ENCODE results near the gene LRRC46.

LRRC46 gene

DNA sequence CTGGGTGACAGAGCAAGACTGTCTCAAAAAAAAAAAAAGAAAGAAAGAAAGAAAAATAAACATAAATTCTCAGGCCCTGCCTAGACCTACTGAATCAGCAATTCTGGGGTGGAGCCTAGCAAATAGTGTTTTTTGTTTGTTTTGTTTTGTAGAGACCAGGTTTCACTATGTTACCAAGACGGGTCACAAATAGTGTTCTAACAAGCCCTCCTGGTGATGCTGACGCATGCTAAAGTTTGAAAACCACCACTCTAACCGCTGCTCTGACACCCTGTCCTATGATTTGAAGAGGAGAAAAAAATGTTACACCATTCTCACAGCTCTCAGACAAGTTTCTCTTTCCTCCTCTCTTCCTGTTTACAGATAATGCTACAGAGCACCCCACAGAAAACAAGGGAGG, 1.6 kb upstream of the LRRC46 start:
- in situ Hi-C loops (cut with MboI; ENCODE audit: low sequenced_read_pairs), result no loop called here

DNA sequence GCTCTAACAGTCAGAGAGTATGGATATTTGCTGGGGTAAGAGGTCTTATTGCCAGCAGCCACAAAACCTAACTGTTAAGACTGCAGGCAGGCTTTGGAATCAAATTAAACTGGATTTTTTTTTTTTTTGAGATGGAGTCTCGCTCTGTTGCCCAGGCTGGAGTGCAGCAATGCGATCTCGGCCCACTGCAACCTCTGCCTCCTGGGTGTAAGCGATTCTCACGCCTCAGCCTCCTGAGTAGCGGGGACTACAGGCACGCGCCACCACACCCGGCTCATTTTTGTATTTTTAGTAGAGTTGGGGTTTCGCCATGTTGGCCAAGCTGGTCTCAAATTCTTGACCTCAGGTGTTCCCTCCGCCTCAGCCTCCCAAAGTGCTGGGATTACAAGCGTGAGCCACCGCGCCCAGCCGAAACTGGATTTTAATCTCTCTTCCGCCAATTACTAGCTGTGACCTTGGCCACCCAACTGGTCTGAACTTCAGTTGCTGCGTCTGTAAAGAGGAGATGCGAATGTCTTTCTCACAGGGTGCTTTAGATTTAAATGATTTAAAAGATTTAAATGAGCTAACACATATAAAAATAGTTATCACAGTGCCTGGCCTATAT, 971 bp upstream of the LRRC46 start:
- in situ Hi-C loops (cut with MboI; ENCODE audit: low sequenced_read_pairs), result no loop called here

DNA sequence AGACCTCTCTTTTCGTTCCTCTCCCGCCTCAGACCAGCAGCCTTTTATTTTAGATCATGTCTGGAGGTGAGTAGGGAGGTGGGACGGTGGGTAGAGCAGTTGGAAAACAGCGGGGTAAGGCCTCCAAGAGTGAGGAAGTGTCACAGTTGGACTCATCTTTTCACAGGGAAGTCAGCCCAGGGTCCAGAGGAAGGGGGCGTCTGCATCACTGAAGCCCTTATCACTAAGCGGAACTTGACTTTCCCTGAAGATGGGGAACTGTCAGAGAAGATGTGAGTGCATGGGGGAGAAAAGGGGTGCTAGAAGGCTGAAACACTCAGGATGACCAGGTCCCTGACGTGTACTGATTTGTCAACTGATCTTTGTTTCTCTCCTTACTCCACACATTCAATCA, 461 bp downstream of the LRRC46 start:
- in situ Hi-C loops (cut with MboI; ENCODE audit: low sequenced_read_pairs), result no loop called here

DNA sequence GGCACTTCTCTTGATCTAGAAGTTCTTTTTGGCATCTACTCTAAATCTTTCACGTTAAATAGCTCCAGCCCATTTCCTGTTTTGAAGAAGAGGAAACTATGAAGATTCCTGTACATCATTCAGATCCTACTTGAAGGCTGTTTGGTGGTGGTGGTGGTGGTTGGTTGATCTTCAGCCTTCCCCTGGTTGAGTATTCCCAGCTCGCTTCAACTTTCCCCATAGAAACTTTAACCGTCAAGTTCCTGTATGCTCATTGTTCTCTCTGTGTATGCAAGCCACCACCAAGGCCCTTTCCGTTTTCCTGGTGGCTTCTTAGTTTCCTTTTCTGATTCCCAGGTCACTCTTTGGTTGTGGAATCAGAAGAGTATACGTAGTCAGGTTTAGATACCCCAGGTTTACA, 3.3 kb downstream of the LRRC46 start:
- in situ Hi-C loops (cut with MboI; ENCODE audit: low sequenced_read_pairs), result no loop called here

DNA sequence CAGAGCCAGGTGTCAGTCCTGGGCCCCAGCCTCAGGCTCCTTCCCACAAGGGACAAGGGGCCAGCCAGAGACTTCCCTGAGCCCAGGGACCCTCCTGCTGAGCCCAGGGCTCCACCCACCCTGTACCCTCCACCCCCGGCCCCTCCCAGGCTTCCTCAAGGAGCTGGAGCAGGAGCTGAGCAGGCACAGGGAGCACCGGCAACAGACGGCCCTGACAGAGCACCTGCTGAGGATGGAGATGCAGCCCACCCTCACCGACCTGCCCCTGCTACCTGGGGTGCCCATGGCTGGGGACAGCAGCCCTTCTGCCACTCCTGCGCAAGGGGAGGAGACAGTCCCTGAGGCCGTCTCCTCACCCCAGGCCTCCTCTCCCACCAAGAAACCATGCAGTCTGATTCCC, 5.1 kb downstream of the LRRC46 start:
- in situ Hi-C loops (cut with MboI; ENCODE audit: low sequenced_read_pairs), result no loop called here

DNA sequence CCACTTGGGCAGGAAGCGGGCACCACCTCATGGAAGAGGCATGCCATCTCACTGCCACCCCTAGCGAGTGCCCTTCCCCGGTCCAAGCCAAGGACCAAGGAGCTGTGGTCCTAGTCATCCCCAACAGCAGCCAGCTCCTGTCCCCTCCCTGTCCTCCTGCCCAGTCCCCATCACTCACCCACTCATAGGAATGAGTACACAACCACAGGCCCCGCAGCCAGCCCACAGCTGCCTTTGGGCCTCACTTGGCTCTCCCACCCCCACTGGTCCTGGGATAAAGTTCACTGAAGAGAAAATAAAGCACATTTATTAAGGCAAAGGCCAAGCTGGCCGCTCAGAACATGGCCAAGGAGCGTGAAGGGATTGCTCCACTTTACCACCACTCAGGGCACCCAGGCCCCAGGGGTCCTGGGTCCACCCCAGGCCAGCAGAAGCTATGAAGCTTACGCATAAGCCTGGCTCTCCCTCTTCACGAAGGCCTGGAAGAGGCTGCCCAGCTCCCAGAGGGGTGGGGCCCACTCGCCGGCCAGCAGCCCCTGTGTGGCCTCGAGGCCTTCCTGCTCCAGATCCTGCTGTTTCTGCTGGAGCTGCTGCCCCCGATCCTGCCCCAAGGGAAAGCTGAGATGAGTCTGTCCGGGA, 6.0 kb downstream of the LRRC46 start:
- in situ Hi-C loops (cut with MboI; ENCODE audit: low sequenced_read_pairs), result no loop called here

DNA sequence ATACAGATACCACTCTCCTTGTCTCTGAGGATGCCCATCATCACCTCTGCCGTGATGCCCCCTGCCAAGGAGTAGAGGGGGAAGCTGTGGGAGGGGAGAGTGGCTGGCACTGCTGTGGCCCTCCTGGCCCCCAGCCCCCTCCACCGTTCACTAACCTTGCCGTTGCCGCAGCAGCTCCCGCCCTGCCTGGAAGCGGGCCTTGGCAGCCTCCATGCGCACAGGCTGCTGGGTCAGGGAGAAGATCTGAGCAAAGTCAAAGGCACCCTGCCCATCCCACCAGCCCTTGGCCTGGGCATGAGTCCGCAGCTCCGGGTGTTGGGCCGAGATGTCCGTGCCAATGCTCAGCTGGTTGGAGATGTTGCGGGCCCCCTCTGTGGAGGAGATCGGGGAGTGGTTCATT, 7.2 kb downstream of the LRRC46 start:
- in situ Hi-C loops (cut with MboI; ENCODE audit: low sequenced_read_pairs), result no loop called here

DNA sequence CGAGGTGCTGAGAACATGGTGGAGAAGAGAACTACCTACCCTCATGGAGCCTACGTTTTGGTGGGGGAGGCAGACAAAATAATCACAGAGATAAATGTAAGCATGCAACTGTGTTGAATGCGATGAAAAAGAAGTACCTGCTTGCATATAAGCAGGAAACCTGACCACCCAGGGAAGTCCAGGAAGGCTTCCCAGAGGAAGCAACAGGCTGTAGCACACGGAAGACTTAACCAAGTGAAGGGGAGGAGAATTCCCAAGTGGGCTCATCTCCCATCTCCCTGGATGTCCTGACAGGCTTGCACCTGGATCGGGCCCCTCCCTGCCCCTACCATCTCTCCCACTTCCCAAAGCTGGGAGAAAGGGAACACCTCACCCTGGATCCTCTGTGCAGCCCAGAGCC, 7.6 kb downstream of the LRRC46 start:
- in situ Hi-C loops (cut with MboI; ENCODE audit: low sequenced_read_pairs), result no loop called here

DNA sequence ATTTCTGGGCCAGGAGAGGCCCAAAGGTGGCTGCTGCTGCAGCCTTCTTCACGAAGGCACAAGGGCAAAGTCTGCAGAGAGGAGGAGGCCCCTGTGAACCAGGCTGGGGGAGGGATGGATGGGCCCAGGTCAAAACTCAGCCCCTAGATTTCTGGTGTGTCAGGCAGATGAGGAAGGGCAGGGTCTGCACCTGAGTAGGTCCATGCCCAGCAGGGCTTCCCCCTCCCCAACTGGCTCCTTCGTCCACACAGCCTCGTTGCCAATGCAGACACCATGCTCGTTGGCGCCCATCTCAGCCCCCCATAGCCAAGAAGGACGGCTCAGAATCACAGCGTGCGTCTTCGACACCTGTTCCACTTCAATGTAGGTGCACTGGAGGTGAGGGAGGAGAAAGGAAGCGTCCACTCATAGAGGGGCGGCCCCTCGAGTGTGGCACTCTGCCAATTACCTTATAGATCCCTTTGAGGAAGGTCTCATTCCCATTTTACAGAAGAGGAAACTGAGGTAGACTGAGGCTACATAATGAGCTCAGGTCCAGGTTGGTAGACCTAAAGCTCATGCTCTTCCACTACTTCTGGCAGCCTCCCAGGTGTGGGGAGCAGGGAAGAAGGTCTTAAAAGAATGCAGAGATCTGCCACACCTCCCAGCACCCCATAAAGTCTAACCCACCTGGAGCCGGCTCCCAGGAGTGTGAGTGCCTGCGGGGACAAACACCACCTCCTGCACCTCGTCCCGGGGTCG, 8.7 kb downstream of the LRRC46 start:
- in situ Hi-C loops (cut with MboI; ENCODE audit: low sequenced_read_pairs), result no loop called here

DNA sequence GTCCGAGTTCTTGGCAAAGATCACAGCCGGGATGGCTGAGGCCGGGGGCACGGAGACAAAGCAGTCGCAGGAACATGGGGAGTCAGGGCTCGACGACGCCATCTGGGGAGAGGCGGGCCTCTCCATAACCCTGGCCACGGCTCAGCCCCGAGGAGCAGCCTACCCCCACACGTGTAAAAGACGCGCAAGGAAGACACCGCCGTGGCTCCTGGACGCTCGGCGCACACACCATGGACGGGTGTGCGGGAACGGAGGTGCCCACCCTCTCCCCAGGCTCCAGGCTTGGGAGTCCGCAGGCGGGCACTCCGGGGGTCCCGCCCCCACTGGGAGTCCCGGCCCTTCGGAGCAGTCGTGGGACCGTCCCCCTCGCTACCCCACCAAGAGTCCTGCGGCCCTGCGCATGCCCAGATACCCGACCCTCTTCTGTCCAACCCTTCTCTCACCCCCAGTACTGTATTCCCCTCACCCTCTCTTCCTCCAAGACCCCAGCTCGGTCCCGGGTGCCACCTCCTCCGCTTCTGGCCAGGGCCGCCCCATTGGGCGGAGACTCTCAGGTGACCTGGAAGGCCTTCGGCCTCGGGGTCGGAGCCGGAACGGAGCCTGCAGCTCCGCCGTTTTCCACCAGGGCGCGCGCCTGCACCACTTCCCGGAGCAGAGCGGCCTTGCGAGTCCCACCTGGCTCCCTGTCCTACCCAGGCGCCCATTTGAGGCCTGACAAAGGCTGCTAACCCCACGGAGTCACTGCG, 9.4 kb downstream of the LRRC46 start, which contains the start of gene SCRN2:
Gene SCRN2 (minus strand): TSS at position 532 of the 746 bp plus-strand sequence. CDS start 430 bp downstream, at position 102.
- in situ Hi-C loops (cut with MboI; ENCODE audit: low sequenced_read_pairs), result no loop called here

DNA sequence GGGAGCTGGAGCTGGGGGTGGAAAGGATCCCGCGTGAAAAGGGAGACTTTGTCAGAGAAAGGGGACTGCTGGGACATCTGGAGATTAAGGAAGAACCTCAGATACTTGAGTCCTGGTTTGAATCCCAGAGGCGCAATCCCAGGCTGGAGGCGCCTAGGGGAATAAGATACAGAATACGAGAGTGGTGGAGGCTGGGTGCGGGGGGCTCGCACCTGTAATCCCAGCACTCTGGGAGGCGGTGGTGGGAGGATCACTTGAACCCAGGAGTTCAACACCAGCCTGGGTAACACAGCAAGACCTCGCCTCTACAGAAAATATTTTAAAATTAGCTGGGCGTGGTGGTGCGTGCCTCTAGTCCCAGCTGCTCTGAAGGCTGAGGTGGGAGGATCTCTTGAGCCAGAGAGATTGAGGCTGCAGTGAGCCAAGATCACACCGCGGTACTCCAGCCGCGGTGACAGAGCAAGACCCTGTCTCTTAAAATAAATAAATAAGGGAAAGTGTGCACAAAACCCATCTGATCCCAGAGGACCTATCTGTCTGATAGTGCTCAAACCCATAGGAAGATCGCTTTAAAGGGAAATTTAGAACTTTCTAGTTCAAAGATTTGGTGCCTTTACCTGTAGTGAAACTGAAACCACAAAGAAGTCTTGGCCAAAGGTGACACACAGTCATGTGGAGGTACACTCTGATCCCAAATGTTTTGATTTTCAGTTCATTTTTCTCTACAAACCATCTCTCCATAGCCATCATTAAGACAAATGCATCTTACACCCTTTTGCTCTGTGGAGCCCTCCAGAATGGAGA, 10.2 kb downstream of the LRRC46 start:
- in situ Hi-C loops (cut with MboI; ENCODE audit: low sequenced_read_pairs), result no loop called here

DNA sequence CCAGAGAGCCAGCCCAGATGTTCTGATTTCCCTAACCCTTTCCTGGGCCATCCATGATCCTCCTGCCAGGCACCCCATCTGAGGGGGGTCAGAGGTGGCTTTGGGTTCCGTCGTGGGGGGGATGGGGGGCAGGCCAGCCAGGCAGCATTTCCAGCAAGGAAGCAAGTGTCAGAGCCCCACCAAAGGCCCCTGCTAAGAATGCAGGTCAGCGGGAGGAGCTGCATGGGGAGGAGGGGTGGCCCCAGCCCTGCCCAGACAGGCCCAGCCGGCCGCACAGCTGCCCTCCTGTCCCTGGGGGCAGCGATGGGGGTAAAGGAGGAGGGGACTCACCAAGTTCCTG, 11.9 kb downstream of the LRRC46 start:
- in situ Hi-C loops (cut with MboI; ENCODE audit: low sequenced_read_pairs), result no loop called here

DNA sequence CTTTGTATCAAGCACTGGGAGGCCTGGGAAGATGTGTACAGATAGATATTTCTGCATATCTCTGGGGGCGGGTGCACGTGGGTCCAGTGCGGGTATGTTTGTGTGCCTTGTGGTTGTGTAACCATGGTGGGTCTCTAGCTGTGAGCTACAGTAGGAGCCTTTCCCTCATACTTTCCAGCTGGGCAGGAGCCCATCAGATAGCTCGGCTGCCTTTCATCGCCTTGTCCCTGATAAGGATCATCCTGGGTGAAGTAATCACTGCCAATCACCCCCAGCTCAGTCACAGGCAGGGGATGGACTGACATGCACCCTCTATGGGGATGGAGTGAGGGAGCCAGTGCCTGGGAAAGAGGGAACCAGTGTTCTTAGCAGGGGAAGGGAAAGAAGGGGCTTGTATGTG, 12.8 kb downstream of the LRRC46 start:
- in situ Hi-C loops (cut with MboI; ENCODE audit: low sequenced_read_pairs), result no loop called here

DNA sequence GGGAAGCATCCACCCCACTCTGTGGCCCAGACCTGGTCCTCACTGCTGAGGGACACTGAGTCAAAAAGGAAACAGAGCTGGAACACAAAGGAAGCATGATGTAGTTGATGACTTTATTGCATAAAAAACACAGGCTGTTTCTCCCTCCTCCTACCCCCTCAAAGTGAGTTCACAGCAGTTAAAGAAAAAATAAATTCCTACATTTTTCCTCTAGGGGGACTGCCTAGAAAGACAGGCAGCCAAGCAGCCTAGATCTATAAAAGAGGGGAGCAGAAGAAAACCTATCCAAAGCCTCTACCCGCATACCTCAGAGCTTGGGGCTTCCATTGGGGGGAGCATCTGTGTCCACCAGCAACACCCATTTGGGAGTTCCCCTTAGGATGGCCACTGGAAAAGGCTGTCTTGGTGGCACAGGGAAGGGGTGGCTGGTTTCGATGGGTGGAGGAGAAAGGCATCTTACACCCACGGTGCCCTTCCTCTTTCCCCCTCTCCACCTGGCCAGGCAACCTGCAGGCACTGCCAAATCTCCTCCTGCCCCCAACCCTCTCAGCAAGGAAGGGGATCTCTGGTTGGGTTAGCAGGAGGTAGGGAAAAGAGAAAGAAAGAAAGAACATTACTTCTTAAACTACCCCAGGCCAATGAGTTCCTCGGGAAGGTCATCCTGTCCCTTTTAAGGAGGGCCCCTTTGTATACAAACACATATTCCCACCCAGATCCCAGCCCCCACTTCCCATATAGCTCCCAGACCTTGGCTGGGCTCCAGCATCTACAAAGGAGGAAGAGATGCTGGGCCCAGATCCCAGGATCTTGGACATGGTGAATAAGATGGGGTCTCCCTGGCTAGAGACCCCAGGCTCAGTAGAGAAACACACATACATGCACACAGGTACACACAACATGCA, 13.6 kb downstream of the LRRC46 start:
- in situ Hi-C loops (cut with MboI; ENCODE audit: low sequenced_read_pairs), result no loop called here

DNA sequence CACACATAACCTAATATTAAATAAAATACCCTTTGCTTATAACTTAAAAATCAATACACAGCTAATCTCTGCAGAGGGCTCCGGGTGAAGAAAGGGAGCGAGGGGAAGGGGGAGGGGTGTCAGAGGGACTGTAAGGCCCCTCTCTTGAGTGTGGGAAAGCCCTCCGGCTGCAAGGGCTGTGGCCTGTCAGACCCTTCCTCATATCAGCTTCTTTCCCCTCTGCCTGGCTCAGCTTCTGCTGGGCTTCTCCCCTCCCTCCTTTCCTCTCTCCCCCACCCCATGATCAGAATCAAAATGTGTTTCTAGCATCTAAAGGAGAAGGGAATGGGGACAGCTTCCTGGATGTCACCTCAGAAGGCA, 14.2 kb downstream of the LRRC46 start:
- in situ Hi-C loops (cut with MboI; ENCODE audit: low sequenced_read_pairs), result no loop called here

DNA sequence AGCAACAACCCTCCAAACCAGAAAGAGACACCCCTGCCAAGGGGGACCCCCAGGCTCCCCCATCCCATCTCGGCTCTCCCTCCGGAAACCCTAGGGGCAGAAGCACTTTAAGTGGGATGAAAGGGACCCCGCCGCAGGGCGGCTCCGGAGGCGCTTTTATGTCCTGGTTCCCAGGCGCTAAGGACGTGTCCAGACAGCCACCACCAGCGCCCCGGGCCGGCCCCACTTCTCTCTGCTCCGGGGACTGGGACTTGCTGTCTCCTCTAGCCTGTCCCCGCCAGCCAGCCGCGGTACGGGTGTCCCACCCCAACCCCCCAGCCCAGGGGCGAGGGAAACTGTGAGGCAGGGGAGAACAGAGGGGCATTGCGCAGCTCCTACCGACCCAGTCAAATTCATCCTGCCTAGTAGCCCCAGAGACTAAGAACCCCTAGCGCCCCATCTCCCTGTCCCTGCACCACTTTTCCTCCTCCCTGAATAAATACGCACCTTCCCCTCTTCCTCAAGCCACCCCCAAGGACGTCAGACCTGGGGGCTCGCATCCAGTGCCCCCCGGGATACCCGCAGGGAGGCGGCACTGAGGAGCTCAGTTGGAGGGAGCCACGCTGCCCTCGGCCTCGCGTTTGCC, 15.4 kb downstream of the LRRC46 start:
- in situ Hi-C loops (cut with MboI; ENCODE audit: low sequenced_read_pairs), result no loop called here

DNA sequence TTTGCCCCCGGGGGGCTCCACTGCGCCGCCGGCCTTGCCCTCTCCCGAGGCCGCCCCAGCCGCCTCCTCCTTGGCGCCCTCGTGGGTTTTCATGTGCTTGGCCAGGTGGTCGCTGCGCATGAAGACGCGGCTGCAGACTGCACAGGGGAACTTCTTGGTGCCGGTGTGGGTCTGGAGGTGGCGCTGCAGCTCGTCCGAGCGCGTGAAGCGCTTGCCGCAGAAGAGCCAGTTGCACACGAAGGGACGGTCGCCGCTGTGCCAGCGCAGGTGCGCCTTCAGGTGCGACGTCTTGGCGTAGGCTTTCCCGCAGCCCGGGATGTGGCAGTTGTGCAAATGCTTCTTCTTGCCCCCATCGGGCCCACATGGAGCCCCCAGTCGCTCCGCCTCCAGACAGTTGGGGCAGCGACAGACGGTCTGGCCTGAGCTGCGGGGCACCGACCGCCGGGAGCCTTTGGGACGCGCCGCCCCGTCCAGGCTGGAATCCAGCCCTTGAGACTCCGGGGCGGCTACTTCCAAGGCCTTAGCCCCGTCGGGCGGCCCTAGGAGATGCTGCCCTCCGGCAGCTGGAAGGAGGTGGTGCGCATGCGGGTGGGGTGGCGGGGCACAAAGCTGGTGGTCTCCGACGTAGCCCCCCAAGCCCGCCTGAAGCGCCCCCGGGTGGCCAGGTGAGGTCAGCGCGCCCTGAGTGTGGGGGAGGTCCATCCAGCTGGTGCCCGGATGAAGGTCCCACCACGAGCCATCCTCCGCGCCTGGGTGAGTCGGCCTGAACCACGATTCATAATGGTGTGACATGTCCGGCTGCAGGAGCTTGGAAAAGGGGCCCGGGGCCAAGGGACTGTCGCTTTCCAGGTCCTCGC, 16.1 kb downstream of the LRRC46 start:
- in situ Hi-C loops (cut with MboI; ENCODE audit: low sequenced_read_pairs), result no loop called here

DNA sequence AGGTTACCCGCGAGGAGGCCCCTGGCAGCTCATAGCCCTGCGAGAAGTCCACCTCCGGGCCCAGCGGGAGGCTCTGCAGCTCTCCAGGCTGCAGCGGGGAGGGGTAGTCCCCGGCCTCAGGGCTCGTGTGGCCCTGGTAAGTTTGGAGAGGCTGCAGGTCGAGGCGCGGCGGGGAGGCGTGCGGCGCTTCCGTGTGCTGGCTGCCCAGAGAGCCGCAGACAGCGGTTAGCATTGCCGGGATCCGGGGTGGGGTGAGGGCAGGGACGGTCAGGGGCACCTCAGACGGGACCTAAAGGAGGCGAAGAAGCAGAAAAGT, 16.7 kb downstream of the LRRC46 start:
- in situ Hi-C loops (cut with MboI; ENCODE audit: low sequenced_read_pairs), result no loop called here

DNA sequence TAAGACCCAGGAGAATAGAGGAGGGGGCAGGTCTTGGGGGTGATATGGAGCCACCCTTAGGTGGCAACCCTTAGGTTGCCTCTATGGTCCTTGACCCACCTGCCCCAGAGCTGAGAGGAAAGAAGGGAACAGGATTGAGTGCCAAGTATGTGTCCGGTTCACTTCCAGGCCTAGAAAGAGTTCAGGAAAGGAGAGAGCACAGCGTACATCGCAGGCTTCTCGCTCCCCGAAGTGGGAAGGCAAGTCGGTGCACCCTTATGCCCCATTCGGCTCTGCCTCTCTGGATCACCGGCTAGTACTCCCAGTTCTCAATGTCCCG, 18.9 kb downstream of the LRRC46 start:
- in situ Hi-C loops (cut with MboI; ENCODE audit: low sequenced_read_pairs), result no loop called here
